ENCODE measurements around the gene NKRF.

DNA sequence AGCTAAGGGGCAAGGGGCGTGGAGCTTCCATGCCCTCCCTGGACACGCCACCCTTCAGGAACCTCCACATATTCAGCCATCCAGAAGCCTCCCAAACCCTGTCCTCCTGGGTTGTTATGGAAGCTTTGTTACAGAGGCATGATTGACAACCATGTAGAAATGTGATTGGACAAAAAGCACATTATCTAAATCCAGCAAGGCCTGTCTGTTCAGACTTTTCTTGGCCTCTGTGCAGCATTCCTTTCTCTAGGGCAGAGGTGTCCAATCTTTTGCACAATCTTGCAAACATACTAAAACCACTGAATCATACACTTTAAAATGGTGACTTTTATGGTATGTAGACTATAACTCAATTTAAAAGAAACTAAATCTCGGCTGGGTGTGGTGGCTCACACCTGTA lies 53.7 kb downstream of the NKRF start:
- TF ChIP-seq CTCF (IDR thresholded peaks at IDR 0.05), result no peak
- no peak for TF ChIP-seq EZH2 (IDR thresholded peaks at IDR 0.05; ENCODE audit: borderline replicate concordance, insufficient read depth, low read depth, low read length, poor library complexity, severe bottlenecking)
